Stimulated activated CD8-positive, alpha-beta memory T cell treated with anti-CD3 and anti-CD28 coated beads, Interleukin-7, amount 100 ng/mL, for 24 hours (primary cell): ENCODE results near the gene RAP1A.

Experiments
- DNase-seq: peaks from one replicate; pipeline ENCODE4 v3.0.0-alpha.2; 2020; ENCODE audit warnings: low read depth

The RAP1A gene

GRCh38 chr1:111720274-111720976 lies 100.8 kb downstream of the RAP1A start:
- DNase-seq = no peak

GRCh38 chr1:111720977-111721786 lies 101.6 kb downstream of the RAP1A start:
- no peak for DNase-seq

- DNase-seq = no peak
Measured at GRCh38 chr1:111723091-111723806, 103.7 kb downstream of the RAP1A start.

- DNase-seq = no peak
Measured at GRCh38 chr1:111723871-111724270, 104.3 kb downstream of the RAP1A start.

- no peak for DNase-seq
Measured at GRCh38 chr1:111725192-111725591, 105.6 kb downstream of the RAP1A start.

GRCh38 chr1:111727056-111727455 lies 107.5 kb downstream of the RAP1A start:
- no peak for DNase-seq

- DNase-seq = no peak
Measured at GRCh38 chr1:111729271-111729921, 109.8 kb downstream of the RAP1A start.

GRCh38 chr1:111729946-111730681 lies 110.5 kb downstream of the RAP1A start:
- DNase-seq = no peak

GRCh38 chr1:111730706-111731105 lies 111.1 kb downstream of the RAP1A start:
- DNase-seq = no peak

GRCh38 chr1:111731956-111732355 lies 112.4 kb downstream of the RAP1A start:
- no peak for DNase-seq

- no peak for DNase-seq
Measured at GRCh38 chr1:111732718-111733117, 113.1 kb downstream of the RAP1A start.

GRCh38 chr1:111733183-111733991 lies 113.8 kb downstream of the RAP1A start:
- DNase-seq = no peak

- no peak for DNase-seq
Measured at GRCh38 chr1:111733992-111734341, 114.4 kb downstream of the RAP1A start.

GRCh38 chr1:111734426-111734825 lies 114.8 kb downstream of the RAP1A start:
- DNase-seq = no peak

GRCh38 chr1:111734856-111735255 lies 115.3 kb downstream of the RAP1A start:
- DNase-seq = no peak

GRCh38 chr1:111735321-111735720 lies 115.7 kb downstream of the RAP1A start:
- no peak for DNase-seq

- DNase-seq = no peak
Measured at GRCh38 chr1:111735858-111736544, 116.4 kb downstream of the RAP1A start.

- DNase-seq = no peak
Measured at GRCh38 chr1:111736548-111737215, 117.1 kb downstream of the RAP1A start.
